Fibroblast of villous mesenchyme (primary cell): ENCODE data around the gene PDE6D. TPM values are rescaled to one million over a fixed set of nuclear protein-coding genes. Genes with fewer than 3 reads are reported as not detected.
A peak's percentile ranks its signal among the peaks of the same experiment; 100 is the strongest.

ENCODE experiments used
- DNase-seq: peaks from one replicate; pipeline ENCODE4 v3.0.0-alpha.2; 2010; ENCODE audit warnings: low read depth
- H3K4me3 ChIP-seq: 2 replicates; pipeline ENCODE4 v1.5.1; 2011; ENCODE audit warnings: low read depth, mild to moderate bottlenecking, low read length
- total RNA-seq: library from RNA; depleted of rRNA; stranded (reverse); fragments of >200 nt; gene quantifications from 2 replicates; pipeline ENCODE4 v1.2.3, GENCODE V29; 2012
- TF ChIP-seq, protein P1 (sequence below): IDR thresholded peaks from 2 replicates; pipeline ENCODE4 v1.5.1; 2012; ENCODE audit warnings: low read depth, mild to moderate bottlenecking, low read length; ENCODE audit not compliant: insufficient read depth

Gene PDE6D
- total RNA-seq, 1 donor: 24.6 TPM

DNA sequence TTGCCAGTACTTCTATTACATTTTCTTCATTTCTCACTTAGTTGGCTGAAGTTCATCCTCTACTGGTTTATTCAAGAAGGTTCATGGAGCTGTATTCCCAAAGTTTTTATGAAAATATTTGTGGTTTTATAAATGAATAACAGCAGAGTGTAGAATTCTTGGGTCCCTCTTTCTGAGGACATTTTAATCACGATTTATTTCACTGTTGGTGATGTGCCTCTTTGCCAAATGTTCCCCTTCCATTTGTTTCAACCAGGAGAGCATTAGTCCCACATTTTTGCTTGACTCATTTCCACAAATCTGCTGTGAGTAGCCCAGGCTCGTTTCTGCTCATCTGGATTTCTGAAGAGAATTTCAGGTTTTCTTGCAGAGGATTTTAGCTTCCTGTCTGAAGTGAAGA, 25.9 kb upstream of the PDE6D start:
- DNase-seq: no peak
- H3K4me3 ChIP-seq: no peak overlapping the region
- TF ChIP-seq, protein P1, sequence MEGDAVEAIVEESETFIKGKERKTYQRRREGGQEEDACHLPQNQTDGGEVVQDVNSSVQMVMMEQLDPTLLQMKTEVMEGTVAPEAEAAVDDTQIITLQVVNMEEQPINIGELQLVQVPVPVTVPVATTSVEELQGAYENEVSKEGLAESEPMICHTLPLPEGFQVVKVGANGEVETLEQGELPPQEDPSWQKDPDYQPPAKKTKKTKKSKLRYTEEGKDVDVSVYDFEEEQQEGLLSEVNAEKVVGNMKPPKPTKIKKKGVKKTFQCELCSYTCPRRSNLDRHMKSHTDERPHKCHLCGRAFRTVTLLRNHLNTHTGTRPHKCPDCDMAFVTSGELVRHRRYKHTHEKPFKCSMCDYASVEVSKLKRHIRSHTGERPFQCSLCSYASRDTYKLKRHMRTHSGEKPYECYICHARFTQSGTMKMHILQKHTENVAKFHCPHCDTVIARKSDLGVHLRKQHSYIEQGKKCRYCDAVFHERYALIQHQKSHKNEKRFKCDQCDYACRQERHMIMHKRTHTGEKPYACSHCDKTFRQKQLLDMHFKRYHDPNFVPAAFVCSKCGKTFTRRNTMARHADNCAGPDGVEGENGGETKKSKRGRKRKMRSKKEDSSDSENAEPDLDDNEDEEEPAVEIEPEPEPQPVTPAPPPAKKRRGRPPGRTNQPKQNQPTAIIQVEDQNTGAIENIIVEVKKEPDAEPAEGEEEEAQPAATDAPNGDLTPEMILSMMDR: no peak

DNA sequence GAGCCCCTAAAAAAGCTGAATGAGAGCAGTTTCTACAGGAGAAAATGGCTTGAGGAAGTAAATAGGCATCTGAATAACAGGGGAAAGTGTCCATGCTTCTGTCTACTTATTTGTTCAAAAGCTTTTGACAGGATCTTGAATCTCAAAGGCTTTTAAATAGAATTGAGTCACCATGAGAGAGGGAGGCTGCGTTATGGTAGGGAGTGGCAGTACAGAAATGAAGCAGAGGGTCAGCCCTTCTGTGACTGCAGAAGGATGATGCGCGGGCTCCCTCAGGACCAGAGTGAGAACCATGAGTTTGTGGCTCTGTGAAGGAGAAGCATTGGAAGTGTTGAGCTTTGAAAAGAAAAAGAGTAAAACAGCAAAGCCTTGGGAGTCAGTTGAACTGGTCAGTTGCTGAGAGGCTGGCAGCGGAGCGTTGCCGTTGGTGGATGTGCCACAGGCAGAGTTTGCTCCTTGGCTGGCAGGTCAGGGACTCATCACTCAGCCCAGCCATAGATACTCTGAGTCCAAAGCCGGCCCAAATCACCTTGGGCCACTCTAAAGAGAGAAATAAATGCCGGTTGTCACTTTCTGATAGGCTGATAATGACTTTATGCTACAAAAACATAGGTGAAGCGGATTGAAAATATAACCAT, 22.5 kb upstream of the PDE6D start:
- no peak for DNase-seq
- H3K4me3 ChIP-seq: no peak overlapping the region
- TF ChIP-seq, protein P1: no peak

DNA sequence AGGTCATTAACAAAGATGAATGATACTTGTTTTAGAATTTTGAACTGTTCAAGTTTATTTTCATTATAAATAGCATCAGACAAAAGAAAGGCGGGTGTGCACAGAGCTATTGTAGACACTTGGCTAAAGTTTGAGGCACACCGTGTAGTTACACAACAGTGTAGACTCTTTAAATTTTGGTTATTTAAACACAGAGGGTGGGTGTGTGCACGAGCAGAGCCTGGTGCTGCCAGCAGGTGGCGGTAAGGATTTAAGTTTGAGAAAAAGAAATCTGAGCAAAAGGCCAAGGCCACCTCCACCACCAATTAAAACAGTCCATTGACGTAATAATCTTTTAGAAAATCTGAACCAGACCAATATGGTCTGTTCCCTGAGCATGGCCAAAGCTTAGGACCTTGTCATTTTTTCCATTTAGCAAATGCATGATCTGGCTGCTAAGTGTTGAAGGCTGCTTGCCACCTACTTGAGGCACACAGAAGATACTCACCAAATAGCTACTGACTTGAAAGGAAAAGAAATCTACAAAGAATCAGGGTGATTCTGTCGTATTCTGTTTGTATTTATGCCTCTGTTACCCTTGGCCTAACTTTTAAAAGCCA, 19.5 kb upstream of the PDE6D start:
- DNase-seq: peak; percentile 49
- TF ChIP-seq, protein P1: peak; percentile 77
- no peak overlapping the region for H3K4me3 ChIP-seq

DNA sequence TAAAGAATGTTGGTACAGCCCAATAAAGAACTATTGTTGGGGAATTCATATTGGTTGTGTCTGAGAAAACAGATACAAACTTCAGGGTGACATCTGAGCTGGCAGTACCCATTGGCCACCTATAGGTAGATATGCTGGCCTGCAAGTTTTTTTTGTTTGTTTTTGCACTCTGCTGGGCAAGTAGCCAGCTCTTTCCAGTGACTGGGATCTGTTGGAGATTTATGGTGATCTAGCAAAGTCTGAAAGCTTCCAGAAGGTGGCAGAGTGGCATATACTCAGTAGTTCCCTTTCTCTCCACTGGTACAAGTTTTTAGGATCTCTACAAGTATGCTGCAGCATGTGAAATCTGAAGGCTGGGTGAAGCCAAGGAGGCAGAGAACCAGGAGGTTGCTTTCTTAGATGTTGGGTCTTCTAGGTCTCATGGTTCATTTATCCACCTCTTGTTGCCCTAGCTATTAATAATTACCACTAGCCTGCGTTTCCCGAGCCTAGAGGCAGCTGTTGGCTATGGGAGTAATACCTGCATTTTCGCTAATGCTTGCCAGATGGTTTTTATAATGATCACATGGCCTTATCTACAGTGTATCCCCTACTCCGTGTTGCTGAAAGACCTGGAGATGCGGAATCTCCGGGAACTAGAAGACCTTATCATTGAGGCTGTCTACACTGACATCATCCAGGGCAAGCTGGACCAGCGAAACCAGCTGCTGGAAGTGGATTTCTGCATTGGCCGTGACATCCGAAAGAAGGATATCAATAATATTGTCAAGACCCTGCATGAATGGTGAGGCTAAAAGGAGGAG, 14.6 kb upstream of the PDE6D start:
- no peak overlapping the region for H3K4me3 ChIP-seq
- peak; percentile 65 for DNase-seq
- TF ChIP-seq, protein P1: peak; percentile 36

DNA sequence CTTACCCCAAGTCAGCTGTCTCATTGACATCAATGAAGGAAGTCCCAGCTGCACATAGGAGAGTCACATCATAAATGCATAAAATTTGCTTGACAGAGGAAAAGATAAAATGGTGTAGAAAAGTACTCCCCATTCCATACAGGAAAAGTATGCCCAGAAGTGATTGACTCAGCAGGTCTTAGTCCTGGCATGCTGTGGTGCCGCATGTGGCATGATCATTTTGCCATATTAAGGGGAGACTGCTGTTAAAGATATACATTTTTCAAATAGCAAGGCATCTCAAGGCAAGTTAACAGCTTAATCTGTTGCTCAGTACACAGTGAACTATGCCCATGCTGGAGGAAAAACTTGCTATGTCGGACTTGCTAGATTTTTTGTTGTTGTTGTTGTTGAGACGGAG, 13.3 kb upstream of the PDE6D start:
- H3K4me3 ChIP-seq: no peak overlapping the region
- TF ChIP-seq, protein P1: no peak
- no peak for DNase-seq

DNA sequence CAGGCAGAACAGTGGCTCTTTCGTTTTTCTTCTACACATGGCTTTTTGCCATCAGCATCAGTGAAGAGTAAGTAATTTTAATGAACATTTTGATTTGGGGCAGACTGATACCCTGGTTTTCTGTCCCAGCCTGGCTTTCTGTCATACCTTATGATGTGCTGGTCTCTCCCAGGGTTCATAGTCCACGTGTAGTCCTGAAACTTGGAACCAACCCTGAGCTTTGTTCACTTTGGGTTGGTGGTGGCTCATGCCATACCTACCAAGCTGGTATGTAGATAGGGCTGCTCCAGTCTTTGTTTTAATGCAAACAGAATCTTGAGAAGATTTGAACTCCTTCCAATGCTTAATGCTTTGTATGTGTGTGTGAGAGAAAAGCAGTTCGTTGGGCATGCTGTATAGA, 10.0 kb upstream of the PDE6D start:
- DNase-seq: no peak
- H3K4me3 ChIP-seq: no peak overlapping the region
- TF ChIP-seq, protein P1: no peak
